Loucy (cell line): Measurements from ENCODE around the gene GPR137B.

Experiments
- CTCF ChIP-seq: fragments of 200-600 bp; sonication (generic); conservative IDR thresholded peaks from 2 replicates; pipeline ENCODE4 v1.5.1; 2014; ENCODE audit warnings: mild to moderate bottlenecking, antibody characterized with exemption, low read length
- EZH2phosphoT487 ChIP-seq: fragments of 200-600 bp; IDR thresholded peaks from 2 replicates; pipeline ENCODE4 v1.6.1; 2018; ENCODE audit warnings: antibody characterized with exemption, mild to moderate bottlenecking, moderate library complexity, borderline replicate concordance

GRCh38 chr1:236133802-236134201, 8.5 kb upstream of the GPR137B start:
- TF ChIP-seq CTCF = no peak
- no peak for TF ChIP-seq EZH2phosphoT487
